ENCODE data around the gene CCDC17. TPM values are rescaled to one million over a fixed set of nuclear protein-coding genes. Genes with fewer than 3 reads are reported as not detected.

Gene CCDC17
- total and polyA plus RNA-seq, 2 of the 8 experiments (the other 6 are each of a cell fraction or from before 2014, with no cell fraction given): 0.95 to 2.0 TPM

DNA sequence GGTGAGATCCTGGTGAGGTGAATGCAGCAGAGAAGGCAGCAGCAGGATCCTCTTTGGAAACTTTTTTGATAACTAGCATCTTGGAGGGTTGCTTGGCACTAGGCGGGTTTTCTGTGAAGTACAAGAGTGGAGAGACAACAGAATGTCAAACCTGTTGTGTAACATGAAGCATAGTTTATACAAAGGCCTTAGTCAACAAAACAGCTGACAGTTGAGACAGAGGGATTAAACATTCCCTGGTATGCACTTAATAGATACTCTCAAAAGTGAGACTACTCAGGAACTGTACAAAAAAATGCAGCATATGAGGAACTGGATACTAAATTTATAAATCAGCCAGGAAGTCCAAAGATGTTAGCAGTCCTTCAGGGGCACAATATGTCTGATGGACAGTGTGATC, 16.4 kb upstream of the CCDC17 start:
- no peaks in the 10 kb centered on the region; the same call in 1 of the 2 replicates for H3K23me2 ChIP-seq (ENCODE audit: low read depth, low read length)
- POLR2A ChIA-PET (ENCODE audit: partially characterized antibody): interaction anchor here (1.6 kb wide), 1 partner anchor 21 kb away, joined by 3 read pairs; no protein-coding TSS in a partner anchor
- no peak overlapping the region for H3K4me2 ChIP-seq (ENCODE audit: insufficient read depth in 1 of 2, low read depth in 2 of 2, low read length in 2 of 2)
- H3K27ac ChIP-seq (ENCODE audit: low read depth, low read length): no peak overlapping the region
- no peak overlapping the region for H2AK5ac ChIP-seq (ENCODE audit: low read depth, low read length)
- H4K20me1 ChIP-seq (replicated peaks in 1 of 2; ENCODE audit: control insufficient read depth in 1 of 2, insufficient read depth in 2 of 2, low read length in 2 of 2): no peaks in the 10 kb centered on the region
- H2BK5ac ChIP-seq (ENCODE audit: low read depth, low read length): no peak overlapping the region
- H3K4ac ChIP-seq (replicated peaks; ENCODE audit: insufficient read length, low read depth, low read length): no peak overlapping the region
- no peak overlapping the region for H2BK12ac ChIP-seq (ENCODE audit: low read depth, low read length)
- H2AFZ ChIP-seq (ENCODE audit: low read length): no peak overlapping the region
- no peak overlapping the region for H4K91ac ChIP-seq (replicated peaks; ENCODE audit: insufficient read length, low read length)
- no peak overlapping the region for H3K14ac ChIP-seq (ENCODE audit: insufficient read length)
- H3K27me3 ChIP-seq (replicated peaks in 1 of 4; ENCODE audit: control insufficient read depth in 3 of 4, extremely low read depth in 1 of 4, insufficient read depth in 3 of 4, low read length in 3 of 4): no peaks in the 10 kb centered on the region
- H3K79me1 ChIP-seq (ENCODE audit: low read depth, low read length): no peaks in the 10 kb centered on the region
- H3K9ac ChIP-seq (replicated peaks in 1 of 4; ENCODE audit: extremely low read depth in 1 of 4, low read depth in 3 of 4, low read length in 3 of 4): no peak overlapping the region
- no peak overlapping the region for H4K5ac ChIP-seq (ENCODE audit: insufficient read length, low read depth, low read length)
- H2BK20ac ChIP-seq (ENCODE audit: low read length): no peak overlapping the region
- TF ChIP-seq CBX5 (IDR thresholded peaks at IDR 0.05; ENCODE audit: low read depth, low read length) (no peak), FOSL1 (IDR thresholded peaks at IDR 0.05; ENCODE audit: insufficient read depth, low read depth, low read length) (no peak), SP2 (IDR thresholded peaks at IDR 0.05; ENCODE audit: low read length) (no peak), CREB1 (IDR thresholded peaks at IDR 0.05) (no peak), RFX5 (IDR thresholded peaks at IDR 0.05; ENCODE audit: borderline replicate concordance, low read depth, low read length) (no peak)
- TF ChIP-seq, protein P1, sequence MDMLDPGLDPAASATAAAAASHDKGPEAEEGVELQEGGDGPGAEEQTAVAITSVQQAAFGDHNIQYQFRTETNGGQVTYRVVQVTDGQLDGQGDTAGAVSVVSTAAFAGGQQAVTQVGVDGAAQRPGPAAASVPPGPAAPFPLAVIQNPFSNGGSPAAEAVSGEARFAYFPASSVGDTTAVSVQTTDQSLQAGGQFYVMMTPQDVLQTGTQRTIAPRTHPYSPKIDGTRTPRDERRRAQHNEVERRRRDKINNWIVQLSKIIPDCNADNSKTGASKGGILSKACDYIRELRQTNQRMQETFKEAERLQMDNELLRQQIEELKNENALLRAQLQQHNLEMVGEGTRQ (IDR thresholded peaks at IDR 0.05; ENCODE audit: low read length): no peak
- CTCF ChIA-PET (ENCODE audit: partially characterized antibody): no interaction called here
- DNase-seq (ENCODE audit: low read depth in 1 of 2, low spot score in 2 of 2) (no peak), FAIRE-seq (no peak)
- H3K56ac ChIP-seq (replicated peaks; ENCODE audit: insufficient read length, low read depth, low read length): no peak overlapping the region
- 0 out of 4 replicates have a peak, but pooled peaks cover 0 to 3% of the 10 kb centered on the region in 2 experiments for H3K79me2 ChIP-seq (ENCODE audit: control insufficient read depth in 1 of 2, insufficient read depth in 2 of 2, low read length in 2 of 2)
- no peaks in the 10 kb centered on the region for H3K4me1 ChIP-seq (replicated peaks in 1 of 4; ENCODE audit: control insufficient read depth in 3 of 4, insufficient read depth in 4 of 4, low read length in 3 of 4)
- H3K18ac ChIP-seq (ENCODE audit: extremely low read depth, low read length): no peak overlapping the region
- H3K9me3 ChIP-seq (ENCODE audit: insufficient read depth in 2 of 2, low read depth in 1 of 2, low read length in 1 of 2): no peaks in the 10 kb centered on the region
- no peak overlapping the region for H2BK15ac ChIP-seq (ENCODE audit: low read length)
- no peak overlapping the region for H2BK120ac ChIP-seq (replicated peaks; ENCODE audit: low read depth, low read length)
- H3K4me3 ChIP-seq (ENCODE audit: extremely low read depth in 1 of 4, insufficient read depth in 2 of 4, low read depth in 3 of 4, low read length in 4 of 4): no peak overlapping the region
- 87% methylated on average over 1 of the region's 1 CpG; no CpG with 5 or more reads in 1 of the 2 experiments for WGBS, 2 experiments (ENCODE audit: extremely low coverage in 1 of 2, insufficient coverage in 1 of 2, insufficient read length in 1 of 2, insufficient replicate concordance in 2 of 2, low coverage in 1 of 2, low lambda C conversion rate in 2 of 2, missing lambda C conversion rate in 1 of 2)
- H3K36me3 ChIP-seq (ENCODE audit: control insufficient read depth in 2 of 4, insufficient read depth in 4 of 4, low read length in 3 of 4): peaks cover 26 to 79% (median 49%) of the 10 kb centered on the region in 4 experiments
- no peak overlapping the region for H3K23ac ChIP-seq (ENCODE audit: insufficient read length)
- no peak overlapping the region for H4K8ac ChIP-seq (ENCODE audit: extremely low read depth, insufficient read depth, low read length)
